ENCODE data around the gene FAM107B.

Gene FAM107B

DNA sequence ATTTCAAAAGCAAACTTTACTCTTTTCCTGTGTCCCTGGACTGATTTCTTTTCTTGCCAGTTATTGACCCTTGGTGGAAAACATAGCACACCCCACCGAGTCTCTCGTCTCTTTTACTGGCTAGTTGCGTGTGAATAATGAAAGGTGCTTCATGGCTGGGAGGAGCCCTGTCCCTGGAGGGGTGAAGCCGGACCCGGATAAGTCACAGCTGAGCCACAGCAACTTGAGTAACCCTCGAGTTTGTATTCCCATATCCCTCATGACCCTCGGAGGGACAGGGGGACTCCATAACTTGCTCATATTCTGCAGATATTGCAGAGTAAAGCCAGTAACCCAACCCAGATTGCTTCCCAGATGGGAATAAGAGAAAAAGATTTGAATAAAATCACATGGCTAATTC is 296.5 kb downstream of the FAM107B start:
- no peak for DNase-seq

DNA sequence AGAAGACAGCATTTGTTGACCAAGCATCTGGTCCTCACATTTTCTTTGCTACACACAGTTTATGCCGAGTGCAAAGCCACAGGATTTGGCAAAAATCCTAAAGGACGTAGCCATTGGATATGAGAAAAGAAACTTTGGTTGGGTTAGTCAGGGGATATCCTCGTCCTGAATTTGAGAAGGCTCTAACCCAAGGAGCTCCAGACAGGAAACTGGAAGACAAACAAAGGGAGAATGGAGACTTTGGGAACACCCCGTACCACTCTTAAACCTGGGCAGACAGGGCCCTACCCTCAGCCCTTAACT is 297.3 kb downstream of the FAM107B start:
- no peak for DNase-seq

DNA sequence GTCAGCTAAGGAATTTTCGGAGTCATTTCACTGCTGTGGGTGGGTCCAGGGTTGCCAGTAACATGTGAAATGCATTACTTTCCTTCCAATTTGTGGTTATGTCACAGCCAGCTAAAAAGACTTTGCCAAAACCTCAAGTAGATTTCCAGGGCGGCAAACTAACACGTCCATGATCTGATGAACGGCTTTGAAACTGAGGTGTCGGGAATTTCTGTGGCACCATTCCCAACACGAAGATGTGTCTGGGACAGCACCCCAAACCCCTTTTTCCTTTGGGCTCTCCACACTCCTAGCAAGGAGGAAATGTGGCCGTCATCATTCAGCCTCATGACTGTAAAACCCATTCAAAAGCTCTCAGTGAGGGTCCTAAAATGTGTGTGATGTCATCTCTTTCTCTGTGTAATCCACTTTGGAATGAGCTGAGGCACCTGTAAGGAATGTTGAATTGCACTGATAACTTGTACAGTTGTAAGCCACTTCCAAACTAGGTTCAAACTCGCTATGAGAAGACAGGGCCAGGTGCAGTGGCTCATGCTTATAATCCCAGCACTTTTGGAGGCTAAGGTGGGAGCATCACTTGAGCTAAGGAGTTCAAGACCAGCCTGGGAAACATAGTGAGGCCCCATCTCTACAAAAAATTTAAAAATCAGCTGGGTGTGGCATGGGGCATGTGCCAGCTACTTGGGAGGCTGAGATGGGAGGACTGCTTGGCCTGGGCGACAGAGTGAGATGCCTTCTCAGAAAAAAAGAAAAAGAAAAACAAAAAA is 297.9 kb downstream of the FAM107B start:
- no peak for DNase-seq

DNA sequence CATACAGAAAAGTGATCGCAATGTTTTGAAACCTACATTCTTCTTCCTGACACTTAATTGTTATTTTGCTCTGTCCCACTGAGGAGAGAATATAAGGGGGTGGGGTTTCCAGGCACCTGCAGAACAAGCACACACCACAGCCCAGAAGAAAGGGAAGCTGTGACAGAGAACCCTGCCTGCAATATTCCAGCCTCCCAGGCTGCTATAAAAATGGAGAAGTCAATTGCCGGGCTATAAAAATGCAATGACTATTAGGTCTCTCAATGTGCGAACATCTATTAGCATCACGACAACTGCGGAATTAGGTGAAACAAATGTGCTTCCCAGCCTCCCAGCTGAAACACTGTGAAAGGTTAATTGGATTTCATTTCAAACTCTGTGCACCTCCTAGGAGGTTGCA is 298.7 kb downstream of the FAM107B start:
- no peak for DNase-seq

DNA sequence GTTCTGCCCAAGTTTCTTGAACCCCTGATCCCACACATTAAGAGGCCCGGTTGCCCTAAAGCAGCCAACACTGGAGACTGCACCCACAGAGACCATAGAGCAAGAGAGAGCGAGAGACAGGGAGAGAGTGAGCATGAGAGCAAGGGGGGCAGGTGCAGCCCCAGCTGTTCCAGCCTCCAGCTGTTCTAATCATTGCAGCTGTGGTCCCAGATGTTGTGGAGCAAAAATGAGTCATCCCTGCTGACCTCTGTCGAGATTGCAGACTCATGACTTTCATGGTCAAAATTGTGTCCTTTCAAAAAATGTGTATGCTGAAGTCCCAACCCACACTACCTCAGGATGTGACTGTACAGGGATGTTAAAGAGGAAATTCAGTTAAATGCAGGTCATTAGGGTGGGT is 300.0 kb downstream of the FAM107B start:
- DNase-seq, result no peak

DNA sequence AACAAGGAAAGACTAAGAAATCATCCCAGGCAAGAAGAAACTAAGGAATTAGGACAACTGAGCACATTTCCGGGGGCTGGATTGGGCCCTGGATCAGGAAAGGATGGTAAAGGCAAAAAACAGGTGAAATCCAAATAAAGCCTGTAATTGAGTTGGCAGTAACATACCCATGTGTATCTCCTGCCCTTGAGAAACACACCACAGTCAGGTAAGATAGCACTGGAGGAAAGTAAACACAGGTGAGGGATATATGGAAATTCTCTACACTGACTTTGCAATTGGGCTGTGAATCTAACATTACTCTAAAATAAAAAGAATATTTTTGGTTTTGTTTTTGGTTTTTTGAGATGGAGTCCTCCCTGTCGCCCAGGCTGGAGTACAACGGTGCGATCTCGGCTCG is 303.8 kb downstream of the FAM107B start:
- DNase-seq, result no peak

DNA sequence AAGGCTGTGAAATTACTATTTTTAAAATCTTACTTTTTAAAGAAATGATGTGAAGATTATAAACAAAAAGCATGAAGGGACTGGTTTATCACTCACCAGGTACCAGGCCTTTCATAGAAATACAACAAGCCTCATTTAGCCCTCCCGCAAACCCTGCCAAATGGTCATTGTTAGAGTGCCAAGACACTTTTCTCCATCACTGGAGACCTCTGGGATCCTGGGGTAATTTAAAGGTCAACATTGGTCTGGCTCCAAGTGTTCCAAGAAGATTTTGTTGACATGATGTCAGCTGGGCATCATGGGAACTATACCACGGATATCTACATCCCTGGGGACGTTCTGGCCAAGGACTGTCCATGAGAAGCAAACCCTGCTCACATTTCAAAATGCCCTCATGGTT is 306.0 kb downstream of the FAM107B start:
- no peak for DNase-seq

Measured in activated CD4-positive, alpha-beta T cell treated with anti-CD3 and anti-CD28 coated beads, Interleukin-10, Interleukin-2, amounts not matched to agents 100 ng/mL and 50 ng/mL, durations not matched to agents 16 hours and 8 hours (primary cell).